Peyer's patch (tissue), 4 donors: Measurements from ENCODE around the gene PRRX2. TPM values are rescaled to one million over a fixed set of nuclear protein-coding genes. Genes with fewer than 3 reads are reported as not detected.

Source experiments
- DNase-seq, 3 donors: peaks; one replicate each; pipeline ENCODE4 v3.0.0-alpha.2; 2017 to 2019
- H3K27ac ChIP-seq, 4 donors: fragments of 200-600 bp; sonication (generic); one replicate each; pipeline ENCODE4 v1.5.1; 2016 to 2019
- H3K27me3 ChIP-seq, 2 donors: fragments of 200-600 bp; sonication (generic); one replicate each; pipeline ENCODE4 v1.5.1; 2019
- H3K36me3 ChIP-seq, 3 donors: fragments of 200-600 bp; sonication (generic); one replicate each; pipeline ENCODE4 v1.5.1; 2016 to 2019
- H3K4me1 ChIP-seq, 4 donors: fragments of 200-600 bp; sonication (generic); one replicate each; pipeline ENCODE4 v1.5.1; 2016 to 2019
- H3K4me3 ChIP-seq, 4 donors: fragments of 200-600 bp; sonication (generic); 1 replicate in 3 of 4; 2 replicates in 1 of 4; pipeline ENCODE4 v1.5.1; 2016 to 2019; ENCODE audit warnings: mild to moderate bottlenecking in 1 of 4
- H3K9me3 ChIP-seq, 4 donors: fragments of 200-600 bp; sonication (generic); one replicate each; pipeline ENCODE4 v1.5.1; 2016 to 2019; ENCODE audit warnings: mild to moderate bottlenecking in 1 of 4
- CTCF ChIP-seq, 6 experiments: fragments of 450-650 bp in 4 of 6; fragments of 200-600 bp in 2 of 6; sonication (generic) in 1 of 6; IDR thresholded peaks; one replicate each; pipeline ENCODE4 v1.5.1; 2017 to 2019; ENCODE audit warnings: antibody characterized with exemption in 6 of 6, mild to moderate bottlenecking in 3 of 6, moderate library complexity in 1 of 6
- POLR2A ChIP-seq, 2 donors: fragments of 450-650 bp; IDR thresholded peaks; one replicate each; pipeline ENCODE4 v1.5.1; 2017; ENCODE audit warnings: antibody characterized with exemption in 2 of 2, mild to moderate bottlenecking in 2 of 2, moderate library complexity in 2 of 2
- total RNA-seq, 4 donors: library from RNA; depleted of rRNA; stranded (reverse); fragments of >200 nt; gene quantifications; one replicate each; pipeline ENCODE4 v1.1.0, GENCODE V29; 2016

Gene PRRX2
- total RNA-seq, 4 donors from 2014 or later = 5.0 TPM; not detected in 3

GRCh38 chr9:129769669-129770068 is 104.2 kb downstream of the PRRX2 start:
- H3K27ac ChIP-seq = no peak overlapping the region
- peaks cover 0 to 3% (median 0%) of the 10 kb centered on the region in 4 donors for H3K4me1 ChIP-seq
- no peaks in the 10 kb centered on the region for H3K36me3 ChIP-seq
- no peaks in the 10 kb centered on the region for H3K27me3 ChIP-seq
- no peak overlapping the region for H3K4me3 ChIP-seq
- H3K9me3 ChIP-seq = no peaks in the 10 kb centered on the region
- DNase-seq = no peak
- TF ChIP-seq POLR2A (IDR thresholded peaks at IDR 0.05) = no peak
- TF ChIP-seq CTCF (IDR thresholded peaks at IDR 0.05) = no peak

- TF ChIP-seq CTCF (IDR thresholded peaks at IDR 0.05) (no peak), POLR2A (IDR thresholded peaks at IDR 0.05) (no peak)
Observed at GRCh38 chr9:129770741-129771140, 105.3 kb downstream of the PRRX2 start.

More at GRCh38 chr9:129770741-129771140, 105.3 kb downstream of the PRRX2 start:
- H3K36me3 ChIP-seq = no peaks in the 10 kb centered on the region
- H3K27me3 ChIP-seq = no peaks in the 10 kb centered on the region
- no peak for DNase-seq
- H3K9me3 ChIP-seq = no peaks in the 10 kb centered on the region
- H3K4me1 ChIP-seq = peaks cover 0 to 3% (median 0%) of the 10 kb centered on the region in 4 donors
- H3K4me3 ChIP-seq = no peak overlapping the region
- no peak overlapping the region for H3K27ac ChIP-seq

Other genes starting within 250 kb of the PRRX2 start
- gene C9orf50, start 44.5 kb upstream of the PRRX2 start, total RNA-seq = not detected
- 10 to 100 TPM; 11.9 to 35.5 (median 26.6) TPM for gene NTMT1, start 39.5 kb upstream of the PRRX2 start, total RNA-seq
- gene ASB6, start 23.5 kb upstream of the PRRX2 start, total RNA-seq = 10 to 100 TPM; 19.8 to 26.8 (median 23.0) TPM
- gene PTGES, start 87.4 kb downstream of the PRRX2 start, total RNA-seq = 1 to 10 TPM; 1.8 to 8.7 (median 6.8) TPM
- 10 to 100 TPM; 19.8 to 54.7 (median 44.5) TPM for gene TOR1B, start 137.5 kb downstream of the PRRX2 start, total RNA-seq
- 10 to 100 TPM; 28.9 to 49.6 (median 39.8) TPM for gene TOR1A, start 158.5 kb downstream of the PRRX2 start, total RNA-seq
- 10 to 100 TPM; 30.2 to 42.2 (median 36.2) TPM for gene C9orf78, start 169.6 kb downstream of the PRRX2 start, total RNA-seq
- 10 to 100 TPM; 15.8 to 36.3 (median 22.6) TPM for gene USP20, start 169.8 kb downstream of the PRRX2 start, total RNA-seq